A549 (cell line): ENCODE results near the gene RAB3GAP1. TPM values are rescaled to one million over a fixed set of nuclear protein-coding genes. Genes with fewer than 3 reads are reported as not detected.

Experiments
- ATAC-seq, 2 experiments: fragments of 200-7000 bp in 1 of 2; fragments of >200 bp in 1 of 2; cut with Nextera tagmentation in 1 of 2; cut with Tn5 transposase in 1 of 2; 3 replicates each; pipeline versions ENCODE4 v1.8.0 to v1.9.1; 2018 to 2020; ENCODE audit warnings: mild to moderate bottlenecking in 1 of 2, moderate library complexity in 1 of 2
- CTCF ChIA-PET: fragments of 300-600 bp; sonication (Branson Sonifier 250); formaldehyde crosslinking; extraction: SDS; loops from one replicate; lab custom pipeline; 2021; ENCODE audit warnings: antibody characterized with exemption, inconsistent platforms; lab: Yijun Ruan, JAX
- POLR2A ChIA-PET: fragments of 350-600 bp; formaldehyde crosslinking; extraction: SDS; loops from one replicate; lab custom pipeline; 2021; ENCODE audit warnings: antibody characterized with exemption, inconsistent platforms; lab: Yijun Ruan, JAX
- DNase-seq, 2 experiments: peaks; one replicate each; pipeline versions ENCODE4 v3.0.0 to v3.0.0-alpha.2; 2011 to 2016; ENCODE audit warnings: low read depth in 1 of 2, low spot score in 1 of 2
- FAIRE-seq: peaks from 2 replicates; lab custom pipeline; 2011; peaks lifted over from hg19 to GRCh38; lab: Jason Lieb, UNC
- H3K27ac ChIP-seq, 2 experiments: fragments of >200 bp; sonication (Bioruptor Twin); formaldehyde crosslinking; 3 replicates each; pipeline ENCODE4 v1.5.1; 2016 to 2017
- H3K4me1 ChIP-seq: fragments of >200 bp; sonication (Bioruptor Twin); formaldehyde crosslinking; 3 replicates; pipeline ENCODE4 v1.6.1; 2016
- H3K4me2 ChIP-seq: fragments of >200 bp; sonication (Bioruptor Twin); formaldehyde crosslinking; 3 replicates; pipeline ENCODE4 v1.6.1; 2016
- H3K4me3 ChIP-seq: fragments of >200 bp; sonication (Bioruptor Twin); formaldehyde crosslinking; 3 replicates; pipeline ENCODE4 v1.5.1; 2016
- H3K9me3 ChIP-seq: fragments of >200 bp; sonication (Bioruptor Twin); formaldehyde crosslinking; 3 replicates; pipeline ENCODE4 v1.6.1; 2016
- BHLHE40 ChIP-seq: IDR thresholded peaks from 2 replicates; pipeline ENCODE4 v1.6.1; 2012; ENCODE audit warnings: low read depth, low read length, inconsistent platforms
- CHD2 ChIP-seq: fragments of 150-350 bp; IDR thresholded peaks from 2 replicates; pipeline ENCODE4 v1.6.1; 2014; ENCODE audit warnings: low read length; ENCODE audit not compliant: partially characterized antibody
- CHD4 ChIP-seq: fragments of 200-600 bp; sonication (generic); IDR thresholded peaks from 2 replicates; pipeline ENCODE4 v1.6.1; 2016; ENCODE audit warnings: antibody characterized with exemption, mild to moderate bottlenecking, borderline replicate concordance
- E2F6 ChIP-seq: IDR thresholded peaks from 2 replicates; pipeline ENCODE4 v1.6.1; 2012; ENCODE audit warnings: low read depth, borderline replicate concordance
- FOSB ChIP-seq: fragments of 250-450 bp; sonication (Bioruptor Pico); IDR thresholded peaks from 2 replicates; pipeline ENCODE4 v1.5.0; 2020; ENCODE audit warnings: mild to moderate bottlenecking, moderate library complexity
- HEYL ChIP-seq: fragments of 250-450 bp; sonication (Bioruptor Pico); IDR thresholded peaks from 2 replicates; pipeline ENCODE4 v1.8.0; 2021; ENCODE audit warnings: mild to moderate bottlenecking, moderate library complexity
- HOXB13 ChIP-seq: fragments of 250-450 bp; sonication (Bioruptor Pico); IDR thresholded peaks from 2 replicates; pipeline ENCODE4 v1.5.0; 2020; ENCODE audit warnings: low read depth, mild to moderate bottlenecking, moderate library complexity
- JUNB ChIP-seq: fragments of >200 bp; sonication (Bioruptor Twin); formaldehyde crosslinking; IDR thresholded peaks from 2 replicates; pipeline ENCODE4 v1.6.1; 2016
- KDM1A ChIP-seq: fragments of 200-600 bp; sonication (generic); IDR thresholded peaks from 2 replicates; pipeline ENCODE4 v1.6.1; 2016; ENCODE audit warnings: low read depth, mild to moderate bottlenecking
- MAFK ChIP-seq: fragments of 450-650 bp; IDR thresholded peaks from 2 replicates; pipeline ENCODE4 v1.6.1; 2014; ENCODE audit not compliant: partially characterized antibody
- NR3C1 ChIP-seq: fragments of >200 bp; sonication (Bioruptor Twin); formaldehyde crosslinking; IDR thresholded peaks from 3 replicates; pipeline ENCODE4 v1.6.1; 2017
- RARB ChIP-seq: fragments of 250-450 bp; sonication (Bioruptor Pico); IDR thresholded peaks from 2 replicates; pipeline ENCODE4 v1.8.0; 2021; ENCODE audit warnings: mild to moderate bottlenecking, moderate library complexity
- RCOR1 ChIP-seq: fragments of 150-350 bp; IDR thresholded peaks from 2 replicates; pipeline ENCODE4 v1.6.1; 2014; ENCODE audit warnings: antibody characterized with exemption, low read length, low read depth
- SMC3 ChIP-seq: fragments of >200 bp; sonication (Bioruptor Twin); formaldehyde crosslinking; IDR thresholded peaks from 3 replicates; pipeline ENCODE4 v1.6.1; 2018; ENCODE audit warnings: inconsistent platforms
- SREBF2 ChIP-seq: fragments of 450-650 bp; IDR thresholded peaks from 2 replicates; pipeline ENCODE4 v1.6.1; 2014; ENCODE audit warnings: mild to moderate bottlenecking, moderate library complexity
- TFCP2L1 ChIP-seq: fragments of 250-450 bp; sonication (Bioruptor Pico); IDR thresholded peaks from 2 replicates; pipeline ENCODE4 v1.5.0; 2021; ENCODE audit warnings: mild to moderate bottlenecking
- ZC3H11A ChIP-seq: fragments of 450-650 bp; IDR thresholded peaks from 2 replicates; pipeline ENCODE4 v1.6.1; 2014; ENCODE audit warnings: antibody characterized with exemption, mild to moderate bottlenecking
- ZFP36 ChIP-seq: fragments of 450-650 bp; IDR thresholded peaks from 2 replicates; pipeline ENCODE4 v1.6.1; 2014; ENCODE audit warnings: borderline replicate concordance; ENCODE audit not compliant: partially characterized antibody
- ZSCAN20 ChIP-seq: fragments of 250-450 bp; sonication (Bioruptor Pico); IDR thresholded peaks from 2 replicates; pipeline ENCODE4 v1.8.0; 2022; ENCODE audit warnings: mild to moderate bottlenecking, moderate library complexity
- WGBS: methylation state at CpG from one replicate; pipeline ENCODE4 v1.1.6; 2017; ENCODE audit errors: missing lambda C conversion rate; 5-methylcytosine and 5-hydroxymethylcytosine counted together
- polyA plus RNA-seq, 4 experiments: library from polyadenylated mRNA; depleted of rRNA in 3 of 4; stranded (reverse); fragments of >200 nt; fragmentation: RNase III in 1 of 4; extraction: RNeasy Plus Mini Kit Qiagen cat#74134 plus additional on column Dnase treatment in 1 of 4; gene quantifications; 2 replicates in 3 of 4; 3 replicates in 1 of 4; pipeline ENCODE4 v1.2.3, GENCODE V29; 2011 to 2017
- small RNA-seq, 6 experiments: library from RNA; depleted of rRNA; stranded (forward); fragments of <200 nt; gene quantifications; one replicate each; pipeline ENCODE3, GENCODE V24; 2012
- TF ChIP-seq, protein P1 (sequence below): fragments of >200 bp; sonication (Bioruptor Twin); formaldehyde crosslinking; IDR thresholded peaks from 2 replicates; pipeline ENCODE4 v1.6.1; 2016
- TF ChIP-seq, protein P2 (sequence below): IDR thresholded peaks from 2 replicates; pipeline ENCODE4 v1.6.1; 2012
- TF ChIP-seq, protein P3 (sequence below): fragments of 150-350 bp; IDR thresholded peaks from 2 replicates; pipeline ENCODE4 v1.6.1; 2014; ENCODE audit warnings: low read depth, mild to moderate bottlenecking, low read length

The RAB3GAP1 gene
- polyA plus RNA-seq, 2 of the 4 experiments (the other 2 are of a cell fraction) = 29.7 to 44.6 TPM

DNA sequence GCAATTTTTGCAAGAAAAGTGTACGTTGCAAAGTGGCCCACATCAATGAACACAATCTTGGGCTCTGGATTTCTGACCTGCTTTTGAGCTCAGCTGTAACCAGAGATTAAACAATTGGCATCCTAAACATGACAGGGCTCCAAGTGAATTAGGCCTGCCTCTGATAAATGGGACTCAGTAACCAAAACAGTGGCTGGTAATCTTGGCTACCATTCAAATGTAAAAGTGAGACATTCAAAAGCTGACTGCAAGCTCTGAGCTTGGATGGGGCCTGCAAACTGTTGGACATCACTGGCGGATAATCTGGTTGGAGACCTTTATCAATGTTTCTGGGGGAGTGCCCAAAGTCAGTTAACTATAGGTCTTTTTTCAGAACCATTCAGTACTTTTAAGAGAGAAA lies 160.7 kb downstream of the RAB3GAP1 start:
- TF ChIP-seq ZC3H11A (no peak), BHLHE40 (no peak)
- TF ChIP-seq, protein P1, sequence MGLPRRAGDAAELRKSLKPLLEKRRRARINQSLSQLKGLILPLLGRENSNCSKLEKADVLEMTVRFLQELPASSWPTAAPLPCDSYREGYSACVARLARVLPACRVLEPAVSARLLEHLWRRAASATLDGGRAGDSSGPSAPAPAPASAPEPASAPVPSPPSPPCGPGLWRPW = no peak
- no peak for ATAC-seq
- ChIA-PET CTCF (interaction anchor here (1.3 kb wide), 1 partner anchor 209 kb away, joined by 3 read pairs; no protein-coding TSS in a partner anchor), POLR2A (no interaction called here)
- H3K4me1 ChIP-seq = no peaks in the 10 kb centered on the region
- no peak for DNase-seq
- no peak overlapping the region for H3K4me3 ChIP-seq
- H3K27ac ChIP-seq = no peak overlapping the region
- WGBS = 94% methylated on average over 2 of the region's 2 CpGs
- H3K9me3 ChIP-seq = no peaks in the 10 kb centered on the region
- no peak for FAIRE-seq
- no peak overlapping the region for H3K4me2 ChIP-seq

GRCh38 chr2:135218426-135218825 lies 166.3 kb downstream of the RAB3GAP1 start:
- H3K9me3 ChIP-seq = no peaks in the 10 kb centered on the region
- H3K4me2 ChIP-seq = no peak overlapping the region
- FAIRE-seq (no peak), DNase-seq (no peak), ATAC-seq (no peak)
- ChIA-PET CTCF (no interaction called here), POLR2A (no interaction called here)
- H3K4me1 ChIP-seq = no peaks in the 10 kb centered on the region
- WGBS = 96% methylated on average over 2 of the region's 2 CpGs
- no peak overlapping the region for H3K4me3 ChIP-seq
- H3K27ac ChIP-seq = no peak overlapping the region
- no peak for TF ChIP-seq HOXB13 (CRISPR knock-in tag)
- no peak for TF ChIP-seq TFCP2L1 (CRISPR knock-in tag)
- no peak for TF ChIP-seq NR3C1
- TF ChIP-seq E2F6 = no peak
- no peak for TF ChIP-seq RARB (CRISPR knock-in tag)
- TF ChIP-seq RCOR1 = no peak
- no peak for TF ChIP-seq FOSB
- TF ChIP-seq, protein P2, sequence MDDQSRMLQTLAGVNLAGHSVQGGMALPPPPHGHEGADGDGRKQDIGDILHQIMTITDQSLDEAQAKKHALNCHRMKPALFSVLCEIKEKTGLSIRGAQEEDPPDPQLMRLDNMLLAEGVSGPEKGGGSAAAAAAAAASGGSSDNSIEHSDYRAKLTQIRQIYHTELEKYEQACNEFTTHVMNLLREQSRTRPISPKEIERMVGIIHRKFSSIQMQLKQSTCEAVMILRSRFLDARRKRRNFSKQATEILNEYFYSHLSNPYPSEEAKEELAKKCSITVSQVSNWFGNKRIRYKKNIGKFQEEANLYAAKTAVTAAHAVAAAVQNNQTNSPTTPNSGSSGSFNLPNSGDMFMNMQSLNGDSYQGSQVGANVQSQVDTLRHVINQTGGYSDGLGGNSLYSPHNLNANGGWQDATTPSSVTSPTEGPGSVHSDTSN = no peak

DNA sequence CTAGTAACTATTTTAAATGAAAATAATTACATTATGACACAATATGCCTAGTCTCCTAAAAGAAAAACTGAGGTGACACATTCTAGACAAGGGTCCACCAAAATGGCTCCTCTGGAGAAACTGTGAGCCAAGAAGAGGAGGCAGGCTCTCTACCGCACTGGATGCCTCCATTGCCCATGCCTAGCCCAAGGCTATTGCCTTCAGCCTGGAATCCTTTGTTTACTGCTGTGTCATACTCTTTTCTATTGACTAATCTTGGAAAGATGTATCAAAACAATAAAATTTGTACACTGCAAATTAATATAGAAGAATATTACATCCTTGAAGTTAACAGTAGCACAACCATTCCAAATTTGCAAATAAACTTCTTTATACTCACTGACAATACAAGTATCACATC lies 167.1 kb downstream of the RAB3GAP1 start:
- Histone ChIP-seq H3K9me3 (no peaks in the 10 kb centered on the region), H3K4me1 (no peaks in the 10 kb centered on the region), H3K4me2 (no peak overlapping the region)
- CTCF ChIA-PET = no interaction called here
- no peak for TF ChIP-seq CHD2
- TF ChIP-seq CHD4 = no peak
- TF ChIP-seq, protein P2 = no peak
- TF ChIP-seq, protein P3, sequence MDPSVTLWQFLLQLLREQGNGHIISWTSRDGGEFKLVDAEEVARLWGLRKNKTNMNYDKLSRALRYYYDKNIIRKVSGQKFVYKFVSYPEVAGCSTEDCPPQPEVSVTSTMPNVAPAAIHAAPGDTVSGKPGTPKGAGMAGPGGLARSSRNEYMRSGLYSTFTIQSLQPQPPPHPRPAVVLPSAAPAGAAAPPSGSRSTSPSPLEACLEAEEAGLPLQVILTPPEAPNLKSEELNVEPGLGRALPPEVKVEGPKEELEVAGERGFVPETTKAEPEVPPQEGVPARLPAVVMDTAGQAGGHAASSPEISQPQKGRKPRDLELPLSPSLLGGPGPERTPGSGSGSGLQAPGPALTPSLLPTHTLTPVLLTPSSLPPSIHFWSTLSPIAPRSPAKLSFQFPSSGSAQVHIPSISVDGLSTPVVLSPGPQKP = no peak
- TF ChIP-seq SREBF2 = no peak
- TF ChIP-seq ZSCAN20 (CRISPR knock-in tag) = no peak
- no peak for TF ChIP-seq SMC3
- no peak for TF ChIP-seq KDM1A
- no peak for TF ChIP-seq NR3C1
- TF ChIP-seq HEYL (CRISPR knock-in tag) = no peak
- TF ChIP-seq JUNB = no peak
- TF ChIP-seq ZFP36 = no peak
- TF ChIP-seq MAFK = no peak
- TF ChIP-seq TFCP2L1 (CRISPR knock-in tag) = no peak
- TF ChIP-seq, all 56 proteins: peak for 0
- WGBS = 82% methylated on average over 1 of the region's 1 CpG
- ATAC-seq (no peak), DNase-seq (no peak), FAIRE-seq (no peak)
- no peak overlapping the region for H3K27ac ChIP-seq
- POLR2A ChIA-PET = no interaction called here
- H3K4me3 ChIP-seq = no peak overlapping the region

Small RNAs within 50 kb of the gene (small RNA-seq; reads per million reads assigned to genes)
- gene SNORA40B = 0 reads per million in 6 experiments

Other genes starting within 250 kb of the RAB3GAP1 start
- 0.09 and 0.13 TPM in 2 replicates for gene ACMSD, start 213.7 kb upstream of the RAB3GAP1 start, polyA plus RNA-seq (2011; rRNA removed)
- gene ACMSD, start 213.7 kb upstream of the RAB3GAP1 start, polyA plus RNA-seq (2017; fragmentation: RNase III; extraction: RNeasy Plus Mini Kit Qiagen cat#74134 plus additional on column Dnase treatment) = not detected in 3 replicates
- gene CCNT2, start 133.5 kb upstream of the RAB3GAP1 start, polyA plus RNA-seq (2011; rRNA removed) = 20.7 and 24.4 TPM in 2 replicates
- gene CCNT2, start 133.5 kb upstream of the RAB3GAP1 start, polyA plus RNA-seq (2017; fragmentation: RNase III; extraction: RNeasy Plus Mini Kit Qiagen cat#74134 plus additional on column Dnase treatment) = 12.6 to 14.8 TPM (median 12.8 TPM) in 3 replicates
- gene MAP3K19, start 4.8 kb upstream of the RAB3GAP1 start, polyA plus RNA-seq (2011; rRNA removed) = not detected in 2 replicates
- not detected in 3 replicates for gene MAP3K19, start 4.8 kb upstream of the RAB3GAP1 start, polyA plus RNA-seq (2017; fragmentation: RNase III; extraction: RNeasy Plus Mini Kit Qiagen cat#74134 plus additional on column Dnase treatment)